T-helper 17 cell (primary cell): ENCODE measurements around the gene GET3. TPM values are rescaled to one million over a fixed set of nuclear protein-coding genes. Genes with fewer than 3 reads are reported as not detected.
"Not testable (repeated sequence)": the region's sequence is repeated elsewhere in the genome, so short reads cannot be mapped to it uniquely, and the experiment has no call there.

Experiments used
- ATAC-seq: fragments of 150-1000 bp; cut with Tn5 transposase; 2 replicates; pipeline ENCODE4 v1.10.0; 2021; ENCODE audit warnings: mild to moderate bottlenecking, moderate library complexity
- DNase-seq, 3 donors: peaks; one replicate each; pipeline versions ENCODE4 v3.0.0 to v3.0.0-alpha.2; 2020 to 2021
- H3K9me3 ChIP-seq: one replicate; pipeline ENCODE4 v1.7.0; 2013; ENCODE audit warnings: low read length, mild to moderate bottlenecking; ENCODE audit not compliant: control insufficient read depth, poor library complexity, severe bottlenecking
- H3K27ac Mint-ChIP-seq: one replicate; pipeline ENCODE4 v1.8.0; 2022; ENCODE audit warnings: mild to moderate bottlenecking, moderate library complexity, mixed read lengths
- H3K27me3 Mint-ChIP-seq: one replicate; pipeline ENCODE4 v1.8.0; 2022; ENCODE audit warnings: mixed read lengths
- H3K36me3 Mint-ChIP-seq: one replicate; pipeline ENCODE4 v1.8.0; 2022; ENCODE audit warnings: low read depth, mixed read lengths
- H3K4me1 Mint-ChIP-seq: one replicate; pipeline ENCODE4 v1.8.0; 2022; ENCODE audit warnings: mild to moderate bottlenecking, mixed read lengths
- H3K4me3 Mint-ChIP-seq: one replicate; pipeline ENCODE4 v1.8.0; 2022; ENCODE audit warnings: mild to moderate bottlenecking, moderate library complexity, mixed read lengths
- total RNA-seq, 4 donors: library from RNA in 2 of 4; stranded (reverse) in 2 of 4; gene quantifications; one replicate each; pipeline ENCODE4 v1.2.3 and lab custom pipeline; 2022 to 2026

Gene GET3
- total RNA-seq, 2 donors from 2014 or later, result 29.8 to 32.6 TPM

- ATAC-seq (no peak), DNase-seq (no peak)
- Mint-ChIP-seq H3K27ac (no peak overlapping the region), H3K27me3 (no peaks in the 10 kb centered on the region), H3K4me3 (no peak overlapping the region), H3K36me3 (peaks cover 7% of the 10 kb centered on the region), H3K4me1 (peaks cover 4% of the 10 kb centered on the region)
- H3K9me3 ChIP-seq, result no peaks in the 10 kb centered on the region
Measured at GRCh38 chr19:12703046-12703445, 34.3 kb upstream of the GET3 start.

- ATAC-seq (no peak), DNase-seq (no peak)
- no peaks in the 10 kb centered on the region for H3K9me3 ChIP-seq
- no peaks in the 10 kb centered on the region for H3K27me3 Mint-ChIP-seq
- H3K27ac Mint-ChIP-seq, result no peak overlapping the region
- no peak overlapping the region for H3K4me3 Mint-ChIP-seq
- peaks cover 5% of the 10 kb centered on the region for H3K36me3 Mint-ChIP-seq
- no peaks in the 10 kb centered on the region for H3K4me1 Mint-ChIP-seq
Measured at GRCh38 chr19:12705169-12705568, 32.1 kb upstream of the GET3 start.

GRCh38 chr19:12705654-12706331 lies 31.5 kb upstream of the GET3 start:
- no peaks in the 10 kb centered on the region for H3K9me3 ChIP-seq
- H3K4me1 Mint-ChIP-seq, result no peaks in the 10 kb centered on the region
- ATAC-seq (no peak), DNase-seq (no peak)
- no peak overlapping the region for H3K4me3 Mint-ChIP-seq
- H3K27me3 Mint-ChIP-seq, result no peaks in the 10 kb centered on the region
- H3K36me3 Mint-ChIP-seq, result peaks cover 5% of the 10 kb centered on the region
- H3K27ac Mint-ChIP-seq, result no peak overlapping the region

GRCh38 chr19:12706332-12706718 lies 31.0 kb upstream of the GET3 start:
- H3K27me3 Mint-ChIP-seq, result no peaks in the 10 kb centered on the region
- no peak overlapping the region for H3K27ac Mint-ChIP-seq
- H3K36me3 Mint-ChIP-seq, result peaks cover 5% of the 10 kb centered on the region
- H3K4me1 Mint-ChIP-seq, result no peaks in the 10 kb centered on the region
- ATAC-seq (no peak), DNase-seq (no peak)
- no peaks in the 10 kb centered on the region for H3K9me3 ChIP-seq
- H3K4me3 Mint-ChIP-seq, result no peak overlapping the region

- no peak overlapping the region for H3K27ac Mint-ChIP-seq
- H3K27me3 Mint-ChIP-seq, result no peaks in the 10 kb centered on the region
- DNase-seq (no peak), ATAC-seq (no peak)
- no peaks in the 10 kb centered on the region for H3K4me1 Mint-ChIP-seq
- no peaks in the 10 kb centered on the region for H3K9me3 ChIP-seq
- H3K4me3 Mint-ChIP-seq, result no peak overlapping the region
- H3K36me3 Mint-ChIP-seq, result peaks cover 4% of the 10 kb centered on the region
Measured at GRCh38 chr19:12708641-12709040, 28.7 kb upstream of the GET3 start.

- ATAC-seq, result no peak
- no peak overlapping the region for H3K27ac Mint-ChIP-seq
- H3K4me3 Mint-ChIP-seq, result no peak overlapping the region
- no peak for DNase-seq
- H3K4me1 Mint-ChIP-seq, result no peaks in the 10 kb centered on the region
- no peaks in the 10 kb centered on the region for H3K9me3 ChIP-seq
- peaks cover 2% of the 10 kb centered on the region for H3K36me3 Mint-ChIP-seq
- H3K27me3 Mint-ChIP-seq, result no peaks in the 10 kb centered on the region
Measured at GRCh38 chr19:12711187-12711586, 26.1 kb upstream of the GET3 start.

GRCh38 chr19:12712077-12712476 lies 25.2 kb upstream of the GET3 start:
- DNase-seq, H3K36me3 Mint-ChIP-seq, H3K4me3 Mint-ChIP-seq, H3K4me1 Mint-ChIP-seq, H3K9me3 ChIP-seq, H3K27me3 Mint-ChIP-seq, H3K27ac Mint-ChIP-seq, ATAC-seq: not testable (repeated sequence)

GRCh38 chr19:12713304-12713703 lies 24.0 kb upstream of the GET3 start:
- not testable (repeated sequence) for H3K4me1 Mint-ChIP-seq, H3K4me3 Mint-ChIP-seq, H3K9me3 ChIP-seq, DNase-seq, H3K27ac Mint-ChIP-seq, H3K27me3 Mint-ChIP-seq, H3K36me3 Mint-ChIP-seq, ATAC-seq

- H3K36me3 Mint-ChIP-seq, result peaks cover 3% of the 10 kb centered on the region
- ATAC-seq (no peak), DNase-seq (no peak)
- H3K9me3 ChIP-seq, result no peaks in the 10 kb centered on the region
- H3K27me3 Mint-ChIP-seq, result no peaks in the 10 kb centered on the region
- no peak overlapping the region for H3K27ac Mint-ChIP-seq
- no peaks in the 10 kb centered on the region for H3K4me1 Mint-ChIP-seq
- H3K4me3 Mint-ChIP-seq, result no peak overlapping the region
Measured at GRCh38 chr19:12715102-12715501, 22.2 kb upstream of the GET3 start.

GRCh38 chr19:12715929-12716328 lies 21.4 kb upstream of the GET3 start:
- Mint-ChIP-seq H3K4me1 (peaks cover 5% of the 10 kb centered on the region), H3K27ac (no peak overlapping the region), H3K36me3 (peaks cover 3% of the 10 kb centered on the region), H3K4me3 (no peak overlapping the region), H3K27me3 (no peaks in the 10 kb centered on the region)
- ATAC-seq (no peak), DNase-seq (no peak)
- no peaks in the 10 kb centered on the region for H3K9me3 ChIP-seq

GRCh38 chr19:12720296-12720695 lies 17.0 kb upstream of the GET3 start:
- DNase-seq (no peak), ATAC-seq (no peak)
- H3K36me3 Mint-ChIP-seq, result peaks cover 2% of the 10 kb centered on the region
- peak overlapping the region; percentile 95 for H3K27ac Mint-ChIP-seq
- peak overlapping the region; percentile 88 for H3K4me3 Mint-ChIP-seq
- H3K27me3 Mint-ChIP-seq, result no peaks in the 10 kb centered on the region
- H3K9me3 ChIP-seq, result no peaks in the 10 kb centered on the region
- H3K4me1 Mint-ChIP-seq, result peaks cover 28% of the 10 kb centered on the region

GRCh38 chr19:12720851-12721655 lies 16.2 kb upstream of the GET3 start:
- peak overlapping the region; percentile 96 for H3K4me3 Mint-ChIP-seq
- H3K9me3 ChIP-seq, result no peaks in the 10 kb centered on the region
- H3K4me1 Mint-ChIP-seq, result peaks cover 28% of the 10 kb centered on the region
- H3K27me3 Mint-ChIP-seq, result no peaks in the 10 kb centered on the region
- peaks cover 2% of the 10 kb centered on the region for H3K36me3 Mint-ChIP-seq
- H3K27ac Mint-ChIP-seq, result peak overlapping the region; percentile 95
- ATAC-seq (no peak), DNase-seq (no peak)

GRCh38 chr19:12721656-12722565 lies 15.4 kb upstream of the GET3 start:
- Mint-ChIP-seq H3K27ac (peak overlapping the region; percentile 95), H3K27me3 (no peaks in the 10 kb centered on the region), H3K4me1 (peaks cover 31% of the 10 kb centered on the region), H3K4me3 (peak overlapping the region; percentile 96), H3K36me3 (no peaks in the 10 kb centered on the region)
- peak; percentile 52 for ATAC-seq
- H3K9me3 ChIP-seq, result no peaks in the 10 kb centered on the region
- peak in 2 of 3 donors; percentile 37 to 43 for DNase-seq
